ENCODE results near the gene VRK1.

Gene VRK1

GRCh38 chr14:96905065-96905464 lies 107.9 kb downstream of the VRK1 start:
- Histone ChIP-seq H3K27me3 (ENCODE audit: insufficient read depth, low read depth) (no peaks in the 10 kb centered on the region), H3K79me2 (ENCODE audit: insufficient read depth, low read depth) (no peaks in the 10 kb centered on the region), H3K4me1 (ENCODE audit: low read depth, poor library complexity, severe bottlenecking) (no peaks in the 10 kb centered on the region), H4K20me1 (ENCODE audit: insufficient read depth) (no peaks in the 10 kb centered on the region), H3K36me3 (ENCODE audit: insufficient read depth) (no peaks in the 10 kb centered on the region), H2AFZ (ENCODE audit: low read depth) (no peak overlapping the region), H3K9ac (no peak overlapping the region), H3K4me2 (no peak overlapping the region), H3K27ac (no peak overlapping the region), H3K4me3 (IDR thresholded peaks at IDR 0.05; ENCODE audit: insufficient read depth, low read depth, low read length) (no peak overlapping the region)
- no peak for TF ChIP-seq CTCF (conservative IDR thresholded peaks at IDR 0.05; ENCODE audit: low read depth, low read length)

GRCh38 chr14:96905825-96906224 lies 108.6 kb downstream of the VRK1 start:
- Histone ChIP-seq H3K79me2 (ENCODE audit: insufficient read depth, low read depth) (no peaks in the 10 kb centered on the region), H2AFZ (ENCODE audit: low read depth) (no peak overlapping the region), H3K9ac (no peak overlapping the region), H3K4me3 (IDR thresholded peaks at IDR 0.05; ENCODE audit: insufficient read depth, low read depth, low read length) (no peak overlapping the region), H3K4me1 (ENCODE audit: low read depth, poor library complexity, severe bottlenecking) (no peaks in the 10 kb centered on the region), H3K4me2 (no peak overlapping the region), H3K27ac (no peak overlapping the region), H4K20me1 (ENCODE audit: insufficient read depth) (no peaks in the 10 kb centered on the region), H3K36me3 (ENCODE audit: insufficient read depth) (no peaks in the 10 kb centered on the region), H3K27me3 (ENCODE audit: insufficient read depth, low read depth) (no peaks in the 10 kb centered on the region)
- no peak for TF ChIP-seq CTCF (conservative IDR thresholded peaks at IDR 0.05; ENCODE audit: low read depth, low read length)

DNA sequence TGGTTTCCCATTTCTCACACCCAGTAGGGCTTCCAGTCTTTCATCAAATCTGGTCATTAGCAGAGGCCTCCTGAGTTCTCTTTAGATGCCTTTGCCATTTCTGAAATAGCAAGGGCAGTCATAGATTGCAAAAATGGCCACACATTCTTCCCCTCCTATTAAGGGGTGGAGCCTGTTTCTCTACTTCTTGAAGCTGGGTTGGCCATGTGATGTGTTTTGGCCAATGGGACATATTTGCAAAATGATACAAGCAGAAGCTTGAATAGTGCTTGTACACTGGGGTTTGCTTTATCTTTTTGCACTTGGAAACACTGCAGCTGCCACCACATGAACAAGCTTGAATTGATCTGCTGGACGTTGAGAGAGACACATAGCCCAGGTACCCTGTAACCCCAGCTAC lies 109.3 kb downstream of the VRK1 start:
- Histone ChIP-seq H3K79me2 (ENCODE audit: insufficient read depth, low read depth) (no peaks in the 10 kb centered on the region), H3K9ac (no peak overlapping the region), H3K27ac (no peak overlapping the region), H3K4me1 (ENCODE audit: low read depth, poor library complexity, severe bottlenecking) (no peaks in the 10 kb centered on the region), H3K36me3 (ENCODE audit: insufficient read depth) (no peaks in the 10 kb centered on the region), H3K4me3 (IDR thresholded peaks at IDR 0.05; ENCODE audit: insufficient read depth, low read depth, low read length) (no peak overlapping the region), H3K4me2 (no peak overlapping the region), H3K27me3 (ENCODE audit: insufficient read depth, low read depth) (no peaks in the 10 kb centered on the region), H2AFZ (ENCODE audit: low read depth) (no peak overlapping the region), H4K20me1 (ENCODE audit: insufficient read depth) (no peaks in the 10 kb centered on the region)
- no peak for TF ChIP-seq CTCF (conservative IDR thresholded peaks at IDR 0.05; ENCODE audit: low read depth, low read length)

DNA sequence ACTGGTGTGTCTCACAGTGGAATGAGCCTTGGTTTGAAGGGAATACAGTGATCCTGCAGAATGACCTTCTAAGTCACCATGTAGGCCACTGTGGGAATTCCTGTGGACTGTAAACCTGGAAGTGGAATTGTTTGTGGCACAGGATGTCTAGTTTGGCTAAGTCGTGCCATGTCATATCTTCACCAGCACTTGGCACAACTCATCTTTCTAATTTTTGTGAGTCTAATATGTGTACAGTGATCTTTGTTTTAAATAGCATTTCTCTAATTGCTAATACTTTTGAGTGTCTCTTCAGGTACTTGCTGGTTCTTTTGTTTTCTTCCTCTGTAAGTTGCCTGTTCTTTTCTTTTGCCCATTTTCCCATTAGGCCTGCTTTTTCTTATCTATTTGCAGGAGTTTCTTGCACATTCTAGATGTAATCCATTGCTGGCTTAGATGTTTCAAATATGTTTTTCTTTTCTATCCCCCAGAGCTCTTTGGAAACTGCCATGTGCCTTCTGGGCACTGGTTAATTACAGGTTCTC lies 112.7 kb downstream of the VRK1 start:
- Histone ChIP-seq H3K4me3 (IDR thresholded peaks at IDR 0.05; ENCODE audit: insufficient read depth, low read depth, low read length) (no peak overlapping the region), H3K27me3 (ENCODE audit: insufficient read depth, low read depth) (no peaks in the 10 kb centered on the region), H2AFZ (ENCODE audit: low read depth) (no peak overlapping the region), H3K36me3 (ENCODE audit: insufficient read depth) (no peaks in the 10 kb centered on the region), H3K4me2 (no peak overlapping the region), H3K79me2 (ENCODE audit: insufficient read depth, low read depth) (no peaks in the 10 kb centered on the region), H3K4me1 (ENCODE audit: low read depth, poor library complexity, severe bottlenecking) (no peaks in the 10 kb centered on the region), H3K9ac (no peak overlapping the region), H3K27ac (no peak overlapping the region), H4K20me1 (ENCODE audit: insufficient read depth) (no peaks in the 10 kb centered on the region)
- no peak for TF ChIP-seq CTCF (conservative IDR thresholded peaks at IDR 0.05; ENCODE audit: low read depth, low read length)

Measured in KMS-11 (cell line).